Ascending aorta (tissue), 2 donors: ENCODE results near the gene ITIH2. TPM values are rescaled to one million over a fixed set of nuclear protein-coding genes. Genes with fewer than 3 reads are reported as not detected.
"Not testable (repeated sequence)": the region's sequence is repeated elsewhere in the genome, so short reads cannot be mapped to it uniquely, and the experiment has no call there.

ENCODE experiments used
- DNase-seq, 2 donors: peaks; one replicate each; pipeline ENCODE4 v3.0.0-alpha.2; 2019; ENCODE audit warnings: low spot score in 2 of 2
- H3K27ac ChIP-seq, 2 donors: fragments of 200-600 bp; sonication (generic); one replicate each; pipeline ENCODE4 v1.5.1; 2016 to 2017; ENCODE audit warnings: mild to moderate bottlenecking in 1 of 2
- H3K27me3 ChIP-seq: fragments of 200-600 bp; sonication (generic); one replicate; pipeline ENCODE4 v1.5.1; 2017
- H3K36me3 ChIP-seq, 2 donors: fragments of 200-600 bp; sonication (generic); one replicate each; pipeline ENCODE4 v1.5.1; 2016
- H3K4me1 ChIP-seq, 2 donors: fragments of 200-600 bp; sonication (generic); one replicate each; pipeline ENCODE4 v1.5.1; 2016 to 2017; ENCODE audit warnings: mild to moderate bottlenecking in 1 of 2
- H3K4me3 ChIP-seq, 2 donors: fragments of 200-600 bp; sonication (generic); one replicate each; pipeline ENCODE4 v1.5.1; 2016 to 2017; ENCODE audit warnings: mild to moderate bottlenecking in 1 of 2
- H3K9me3 ChIP-seq, 2 donors: fragments of 200-600 bp; sonication (generic); one replicate each; pipeline ENCODE4 v1.5.1; 2016
- CTCF ChIP-seq, 3 experiments: fragments of 200-600 bp in 2 of 3; fragments of 450-650 bp in 1 of 3; sonication (generic) in 2 of 3; IDR thresholded peaks; one replicate each; pipeline ENCODE4 v1.5.1; 2016 to 2019; ENCODE audit warnings: antibody characterized with exemption in 3 of 3, mild to moderate bottlenecking in 1 of 3, moderate library complexity in 1 of 3
- intact Hi-C: fragments of 100-400 bp; cut with DNase I; formaldehyde crosslinking; loops from one replicate; pipeline ENCODE4 v1.15.1; 2023
- total RNA-seq: library from RNA; depleted of rRNA; stranded (reverse); fragments of >200 nt; gene quantifications from one replicate; pipeline ENCODE4 v1.1.0, GENCODE V29; 2016

ITIH2 gene
- total RNA-seq: 2.4 TPM

GRCh38 chr10:7703140-7703539 lies at the start of gene ITIH2:
Gene ITIH2 (plus strand): TSS chr10:7703316. CDS start chr10:7703435, 119 bp downstream.
- Histone ChIP-seq H3K4me3 (no peak within 1 kb of the TSS), H3K4me1 (no peaks in the 10 kb centered on the region), H3K27me3 (no peaks in the 10 kb centered on the region), H3K27ac (no peak within 1 kb of the TSS), H3K36me3 (no peaks in the 10 kb centered on the region), H3K9me3 (no peaks in the 10 kb centered on the region)
- TF ChIP-seq CTCF (IDR thresholded peaks at IDR 0.05): no peak
- intact Hi-C loops: no loop called here
- DNase-seq: no peak

- H3K4me1 ChIP-seq, H3K36me3 ChIP-seq, H3K27me3 ChIP-seq, DNase-seq, H3K27ac ChIP-seq, intact Hi-C loops, H3K9me3 ChIP-seq, H3K4me3 ChIP-seq: not testable (repeated sequence)
These were observed 46.0 kb upstream of the ITIH2 start for GRCh38 chr10:7657079-7657478.

GRCh38 chr10:7657552-7657951 lies 45.6 kb upstream of the ITIH2 start:
- DNase-seq: no peak
- TF ChIP-seq CTCF (IDR thresholded peaks at IDR 0.05): no peak
- Histone ChIP-seq H3K27ac (no peak overlapping the region), H3K9me3 (no peaks in the 10 kb centered on the region), H3K27me3 (no peaks in the 10 kb centered on the region), H3K36me3 (no peaks in the 10 kb centered on the region), H3K4me1 (no peaks in the 10 kb centered on the region), H3K4me3 (no peak overlapping the region)
- intact Hi-C loops: no loop called here

GRCh38 chr10:7659560-7659959 lies 43.6 kb upstream of the ITIH2 start:
- intact Hi-C loops: no loop called here
- H3K4me1 ChIP-seq: no peaks in the 10 kb centered on the region

GRCh38 chr10:7662522-7662921 lies 40.6 kb upstream of the ITIH2 start:
- Histone ChIP-seq H3K27me3 (no peaks in the 10 kb centered on the region), H3K36me3 (no peaks in the 10 kb centered on the region), H3K9me3 (no peaks in the 10 kb centered on the region), H3K4me1 (peaks cover 0 to 7% of the 10 kb centered on the region in 2 donors), H3K4me3 (no peak overlapping the region), H3K27ac (no peak overlapping the region)
- DNase-seq: no peak
- intact Hi-C loops: no loop called here
- TF ChIP-seq CTCF (IDR thresholded peaks at IDR 0.05): no peak

More at GRCh38 chr10:7659560-7659959, 43.6 kb upstream of the ITIH2 start:
- H3K9me3 ChIP-seq: no peaks in the 10 kb centered on the region
- no peak for DNase-seq
- H3K27ac ChIP-seq: no peak overlapping the region
- H3K27me3 ChIP-seq: no peaks in the 10 kb centered on the region
- no peaks in the 10 kb centered on the region for H3K36me3 ChIP-seq
- H3K4me3 ChIP-seq: no peak overlapping the region
- no peak for TF ChIP-seq CTCF (IDR thresholded peaks at IDR 0.05)

GRCh38 chr10:7664707-7665106 lies 38.4 kb upstream of the ITIH2 start:
- DNase-seq: no peak
- TF ChIP-seq CTCF (IDR thresholded peaks at IDR 0.05): no peak
- Histone ChIP-seq H3K27ac (no peak overlapping the region), H3K4me1 (peaks cover 0 to 7% of the 10 kb centered on the region in 2 donors), H3K27me3 (no peaks in the 10 kb centered on the region), H3K9me3 (no peaks in the 10 kb centered on the region), H3K36me3 (no peaks in the 10 kb centered on the region), H3K4me3 (no peak overlapping the region)
- intact Hi-C loops: no loop called here
